Neuron (in vitro differentiated cells): ENCODE results near the gene CYB5B.

Source experiments
- H2AFZ ChIP-seq: one replicate; pipeline ENCODE4 v1.6.1; 2013; ENCODE audit warnings: low read depth, mild to moderate bottlenecking, inconsistent platforms, low read length, moderate library complexity
- H3K27me3 ChIP-seq: one replicate; pipeline ENCODE4 v1.6.1; 2013; ENCODE audit warnings: low read length; ENCODE audit not compliant: insufficient read depth
- H3K36me3 ChIP-seq: one replicate; pipeline ENCODE4 v1.6.1; 2013; ENCODE audit warnings: low read length; ENCODE audit not compliant: insufficient read depth
- H3K4me1 ChIP-seq: one replicate; pipeline ENCODE4 v1.6.1; 2013; ENCODE audit warnings: low read length; ENCODE audit not compliant: insufficient read depth
- H3K4me3 ChIP-seq: 2 replicates; pipeline ENCODE4 v1.5.1; 2013; ENCODE audit warnings: mild to moderate bottlenecking, low read length, moderate library complexity
- H3K9me3 ChIP-seq: one replicate; pipeline ENCODE4 v1.6.1; 2013; ENCODE audit warnings: low read length

Gene CYB5B

GRCh38 chr16:69397821-69398521, 26.4 kb upstream of the CYB5B start:
- peak overlapping the region; percentile 63 for H2AFZ ChIP-seq
- H3K27me3 ChIP-seq: no peaks in the 10 kb centered on the region
- no peaks in the 10 kb centered on the region for H3K9me3 ChIP-seq
- peaks cover 6% of the 10 kb centered on the region for H3K4me1 ChIP-seq
- no peak overlapping the region for H3K4me3 ChIP-seq
- no peaks in the 10 kb centered on the region for H3K36me3 ChIP-seq

- no peaks in the 10 kb centered on the region for H3K36me3 ChIP-seq
- no peaks in the 10 kb centered on the region for H3K27me3 ChIP-seq
- peaks cover 14% of the 10 kb centered on the region for H3K4me1 ChIP-seq
- no peak overlapping the region for H3K4me3 ChIP-seq
- no peaks in the 10 kb centered on the region for H3K9me3 ChIP-seq
- no peak overlapping the region for H2AFZ ChIP-seq
Observed at GRCh38 chr16:69399361-69399760, 25.1 kb upstream of the CYB5B start.

GRCh38 chr16:69402439-69402838, 22.0 kb upstream of the CYB5B start:
- Histone ChIP-seq H3K9me3 (no peaks in the 10 kb centered on the region), H3K27me3 (no peaks in the 10 kb centered on the region), H3K36me3 (no peaks in the 10 kb centered on the region), H2AFZ (no peak overlapping the region), H3K4me3 (no peak overlapping the region), H3K4me1 (peaks cover 12% of the 10 kb centered on the region)

- H3K9me3 ChIP-seq: no peaks in the 10 kb centered on the region
- peak overlapping the region; percentile 19 for H3K4me3 ChIP-seq
Observed at GRCh38 chr16:69404275-69404805, 20.1 kb upstream of the CYB5B start.

GRCh38 chr16:69405326-69405725, 19.1 kb upstream of the CYB5B start:
- H2AFZ ChIP-seq: no peak overlapping the region
- no peaks in the 10 kb centered on the region for H3K36me3 ChIP-seq
- H3K9me3 ChIP-seq: no peaks in the 10 kb centered on the region
- peaks cover 12% of the 10 kb centered on the region for H3K4me1 ChIP-seq
- no peaks in the 10 kb centered on the region for H3K27me3 ChIP-seq
- H3K4me3 ChIP-seq: no peak overlapping the region

More at GRCh38 chr16:69404275-69404805, 20.1 kb upstream of the CYB5B start:
- peaks cover 12% of the 10 kb centered on the region for H3K4me1 ChIP-seq
- H3K27me3 ChIP-seq: no peaks in the 10 kb centered on the region
- H2AFZ ChIP-seq: peak overlapping the region; percentile 27
- no peaks in the 10 kb centered on the region for H3K36me3 ChIP-seq

GRCh38 chr16:69405757-69406156, 18.7 kb upstream of the CYB5B start:
- H3K4me3 ChIP-seq: no peak overlapping the region
- no peaks in the 10 kb centered on the region for H3K27me3 ChIP-seq
- H3K9me3 ChIP-seq: no peaks in the 10 kb centered on the region
- no peaks in the 10 kb centered on the region for H3K36me3 ChIP-seq
- peaks cover 12% of the 10 kb centered on the region for H3K4me1 ChIP-seq
- no peak overlapping the region for H2AFZ ChIP-seq

- no peaks in the 10 kb centered on the region for H3K36me3 ChIP-seq
- no peak overlapping the region for H2AFZ ChIP-seq
- H3K4me1 ChIP-seq: peaks cover 12% of the 10 kb centered on the region
- H3K9me3 ChIP-seq: no peaks in the 10 kb centered on the region
- H3K27me3 ChIP-seq: no peaks in the 10 kb centered on the region
- H3K4me3 ChIP-seq: no peak overlapping the region
Observed at GRCh38 chr16:69406780-69407331, 17.6 kb upstream of the CYB5B start.

- Histone ChIP-seq H3K9me3 (no peaks in the 10 kb centered on the region), H3K36me3 (no peaks in the 10 kb centered on the region), H3K4me1 (peaks cover 12% of the 10 kb centered on the region), H2AFZ (no peak overlapping the region), H3K4me3 (no peak overlapping the region), H3K27me3 (no peaks in the 10 kb centered on the region)
Observed at GRCh38 chr16:69407702-69408323, 16.6 kb upstream of the CYB5B start.

GRCh38 chr16:69408475-69408874, 15.9 kb upstream of the CYB5B start:
- no peak overlapping the region for H2AFZ ChIP-seq
- no peaks in the 10 kb centered on the region for H3K36me3 ChIP-seq
- H3K4me1 ChIP-seq: peaks cover 12% of the 10 kb centered on the region
- H3K27me3 ChIP-seq: no peaks in the 10 kb centered on the region
- no peak overlapping the region for H3K4me3 ChIP-seq
- H3K9me3 ChIP-seq: no peaks in the 10 kb centered on the region

GRCh38 chr16:69410219-69410990, 14.0 kb upstream of the CYB5B start:
- no peak overlapping the region for H2AFZ ChIP-seq
- H3K9me3 ChIP-seq: no peaks in the 10 kb centered on the region
- no peaks in the 10 kb centered on the region for H3K27me3 ChIP-seq
- no peak overlapping the region for H3K4me3 ChIP-seq
- no peaks in the 10 kb centered on the region for H3K4me1 ChIP-seq
- H3K36me3 ChIP-seq: no peaks in the 10 kb centered on the region

GRCh38 chr16:69411064-69411985, 13.1 kb upstream of the CYB5B start:
- Histone ChIP-seq H3K36me3 (no peaks in the 10 kb centered on the region), H3K4me1 (no peaks in the 10 kb centered on the region), H3K27me3 (no peaks in the 10 kb centered on the region), H3K9me3 (no peaks in the 10 kb centered on the region), H3K4me3 (no peak overlapping the region), H2AFZ (no peak overlapping the region)

GRCh38 chr16:69412287-69412686, 12.1 kb upstream of the CYB5B start:
- H3K27me3 ChIP-seq: no peaks in the 10 kb centered on the region
- no peaks in the 10 kb centered on the region for H3K9me3 ChIP-seq
- no peak overlapping the region for H3K4me3 ChIP-seq
- H2AFZ ChIP-seq: no peak overlapping the region
- no peaks in the 10 kb centered on the region for H3K4me1 ChIP-seq
- no peaks in the 10 kb centered on the region for H3K36me3 ChIP-seq
